ENCODE data around the gene REEP1.

DNA sequence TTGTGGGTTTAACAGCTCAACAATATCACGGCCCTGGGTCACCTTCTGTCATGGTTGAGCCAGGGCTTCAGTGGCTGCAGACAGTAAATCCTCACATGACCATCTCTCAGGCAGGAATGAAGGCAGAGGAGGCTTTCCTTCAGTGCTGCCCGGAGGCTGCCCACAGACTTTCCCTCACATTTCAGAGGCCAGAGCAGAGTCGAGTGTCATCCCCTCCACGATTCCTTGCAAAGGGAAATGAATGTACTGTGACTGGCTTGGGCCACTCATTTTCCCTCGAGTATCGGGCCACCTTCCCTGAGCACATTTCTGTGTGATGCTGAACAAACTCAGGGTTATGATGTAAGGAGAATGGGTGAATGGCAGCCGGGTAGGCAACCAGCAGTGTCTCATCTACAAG lies 10.0 kb upstream of the REEP1 start:
- no peak for TF ChIP-seq EZH2 (IDR thresholded peaks at IDR 0.05; ENCODE audit: low read length)
- TF ChIP-seq, protein P1, sequence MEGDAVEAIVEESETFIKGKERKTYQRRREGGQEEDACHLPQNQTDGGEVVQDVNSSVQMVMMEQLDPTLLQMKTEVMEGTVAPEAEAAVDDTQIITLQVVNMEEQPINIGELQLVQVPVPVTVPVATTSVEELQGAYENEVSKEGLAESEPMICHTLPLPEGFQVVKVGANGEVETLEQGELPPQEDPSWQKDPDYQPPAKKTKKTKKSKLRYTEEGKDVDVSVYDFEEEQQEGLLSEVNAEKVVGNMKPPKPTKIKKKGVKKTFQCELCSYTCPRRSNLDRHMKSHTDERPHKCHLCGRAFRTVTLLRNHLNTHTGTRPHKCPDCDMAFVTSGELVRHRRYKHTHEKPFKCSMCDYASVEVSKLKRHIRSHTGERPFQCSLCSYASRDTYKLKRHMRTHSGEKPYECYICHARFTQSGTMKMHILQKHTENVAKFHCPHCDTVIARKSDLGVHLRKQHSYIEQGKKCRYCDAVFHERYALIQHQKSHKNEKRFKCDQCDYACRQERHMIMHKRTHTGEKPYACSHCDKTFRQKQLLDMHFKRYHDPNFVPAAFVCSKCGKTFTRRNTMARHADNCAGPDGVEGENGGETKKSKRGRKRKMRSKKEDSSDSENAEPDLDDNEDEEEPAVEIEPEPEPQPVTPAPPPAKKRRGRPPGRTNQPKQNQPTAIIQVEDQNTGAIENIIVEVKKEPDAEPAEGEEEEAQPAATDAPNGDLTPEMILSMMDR (optimal IDR thresholded peaks at IDR 0.05 in 1 of 3, IDR thresholded peaks at IDR 0.05 in 1 of 3, conservative IDR thresholded peaks at IDR 0.05 in 1 of 3; ENCODE audit: extremely low read depth in 1 of 3, insufficient read depth in 2 of 3, low read length in 3 of 3) = no peak

Measured in keratinocyte (primary cell).